SK-N-SH (cell line): ENCODE data around the gene HOXA5. TPM values are rescaled to one million over a fixed set of nuclear protein-coding genes. Genes with fewer than 3 reads are reported as not detected.

Experiments used
- CTCF ChIA-PET: fragments of 300-600, 350-600 bp; formaldehyde crosslinking; extraction: SDS; loops from one replicate; lab custom pipeline; 2021; lab: Yijun Ruan, JAX
- POLR2A ChIA-PET: fragments of 350-600 bp; sonication (Branson Sonifier 250); formaldehyde crosslinking; extraction: SDS; loops from one replicate; lab custom pipeline; 2020; ENCODE audit warnings: antibody characterized with exemption, inconsistent platforms; lab: Yijun Ruan, JAX
- DNase-seq: peaks from one replicate; pipeline ENCODE4 v3.0.0; 2012
- H2AFZ ChIP-seq: fragments of 200-600 bp; sonication (generic); 2 replicates; pipeline ENCODE4 v1.8.1; 2016; ENCODE audit warnings: antibody characterized with exemption, mild to moderate bottlenecking, low read depth
- H3F3A ChIP-seq: fragments of 200-600 bp; sonication (generic); replicated peaks from 2 replicates; pipeline ENCODE3; 2016; ENCODE audit warnings: antibody characterized with exemption, mild to moderate bottlenecking; ENCODE audit not compliant: insufficient read depth
- H3K27ac ChIP-seq, 2 experiments: fragments of 200-500 bp in 1 of 2; fragments of 200-600 bp in 1 of 2; sonication (Bioruptor generic) in 1 of 2; sonication (generic), shearing (Covaris generic) in 1 of 2; 2 replicates each; pipeline versions ENCODE4 v1.5.1 to v1.6.1; 2014 to 2016; ENCODE audit warnings: low read depth in 2 of 2, inconsistent platforms in 1 of 2, low read length in 1 of 2, mild to moderate bottlenecking in 1 of 2, mixed read lengths in 1 of 2
- H3K27me3 ChIP-seq: fragments of 200-600 bp; sonication (generic), shearing (Covaris generic); 2 replicates; pipeline ENCODE4 v1.6.1; 2016; ENCODE audit warnings: mixed run types; ENCODE audit not compliant: insufficient read depth
- H3K36me3 ChIP-seq, 2 experiments: fragments of 200-500 bp in 1 of 2; fragments of 200-600 bp in 1 of 2; sonication (Bioruptor generic) in 1 of 2; sonication (generic) in 1 of 2; replicated peaks in 1 of 2; 2 replicates each; pipeline versions ENCODE3 to v1.5.1; 2014 to 2016; ENCODE audit warnings: low read length in 1 of 2, mild to moderate bottlenecking in 1 of 2; ENCODE audit not compliant: insufficient read depth in 2 of 2, control insufficient read depth in 1 of 2
- H3K4me1 ChIP-seq, 2 experiments: fragments of 200-500 bp in 1 of 2; fragments of 200-600 bp in 1 of 2; sonication (Bioruptor generic) in 1 of 2; sonication (generic), shearing (Covaris generic) in 1 of 2; 2 replicates each; pipeline versions ENCODE4 v1.5.1 to v1.6.1; 2014 to 2016; ENCODE audit warnings: low read depth in 1 of 2, low read length in 1 of 2, mixed run types in 1 of 2; ENCODE audit not compliant: insufficient read depth in 2 of 2, control insufficient read depth in 1 of 2
- H3K4me2 ChIP-seq: fragments of 200-600 bp; sonication (generic), shearing (Covaris generic); 2 replicates; pipeline ENCODE4 v1.6.1; 2017; ENCODE audit warnings: mixed run types
- H3K4me3 ChIP-seq, 2 experiments: fragments of 200-500 bp in 1 of 2; fragments of 200-600 bp in 1 of 2; sonication (Bioruptor generic) in 1 of 2; sonication (generic), shearing (Covaris generic) in 1 of 2; 2 replicates each; pipeline versions ENCODE4 v1.5.1 to v1.8.1; 2014 to 2016; ENCODE audit warnings: low read depth in 2 of 2, inconsistent platforms in 1 of 2, low read length in 1 of 2, mild to moderate bottlenecking in 1 of 2, mixed read lengths in 1 of 2, moderate library complexity in 1 of 2
- H3K79me2 ChIP-seq: fragments of 200-600 bp; sonication (generic); 2 replicates; pipeline ENCODE4 v1.8.1; 2017; ENCODE audit warnings: mild to moderate bottlenecking; ENCODE audit not compliant: insufficient read depth
- H3K9ac ChIP-seq: fragments of 200-600 bp; sonication (generic); 2 replicates; pipeline ENCODE4 v1.6.1; 2017; ENCODE audit warnings: mixed run types
- H3K9me2 ChIP-seq: fragments of 200-600 bp; sonication (generic); 2 replicates; pipeline ENCODE4 v1.6.1; 2017; ENCODE audit warnings: mixed run types
- H3K9me3 ChIP-seq: fragments of 200-600 bp; sonication (generic); 2 replicates; pipeline ENCODE4 v1.6.1; 2017; ENCODE audit warnings: mixed run types, mild to moderate bottlenecking, moderate library complexity
- H4K20me1 ChIP-seq: fragments of 200-600 bp; sonication (generic); 2 replicates; pipeline ENCODE4 v1.6.1; 2017; ENCODE audit warnings: mild to moderate bottlenecking, mixed run types; ENCODE audit not compliant: insufficient read depth
- CHD2 ChIP-seq: fragments of 150-350 bp; IDR thresholded peaks from 2 replicates; pipeline ENCODE4 v1.6.1; 2018; ENCODE audit warnings: low read length; ENCODE audit not compliant: partially characterized antibody
- EP300 ChIP-seq, 2 experiments: IDR thresholded peaks; 2 replicates each; pipeline versions ENCODE4 v1.4.0 to v1.6.1; 2012; ENCODE audit warnings: borderline replicate concordance in 1 of 2, low read depth in 1 of 2, low read length in 1 of 2
- FOXM1 ChIP-seq: IDR thresholded peaks from 2 replicates; pipeline ENCODE4 v1.4.0; 2012; ENCODE audit warnings: low read depth, mild to moderate bottlenecking
- GATA2 ChIP-seq: sonication (generic); formaldehyde crosslinking; IDR thresholded peaks from 2 replicates; pipeline ENCODE4 v1.5.0; 2020; ENCODE audit warnings: mild to moderate bottlenecking, missing genetic modification reagents
- MXI1 ChIP-seq: IDR thresholded peaks from 2 replicates; pipeline ENCODE4 v1.6.1; 2012; ENCODE audit warnings: mild to moderate bottlenecking, low read depth, low read length, improper control_type of control experiment
- NRF1 ChIP-seq: IDR thresholded peaks from 2 replicates; pipeline ENCODE4 v1.6.1; 2012; ENCODE audit warnings: low read depth, mild to moderate bottlenecking, low read length
- RAD21 ChIP-seq: IDR thresholded peaks from 2 replicates; pipeline ENCODE4 v1.6.1; 2012; ENCODE audit warnings: mild to moderate bottlenecking, low read length
- RCOR1 ChIP-seq: fragments of 150-350 bp; IDR thresholded peaks from 2 replicates; pipeline ENCODE4 v1.6.1; 2017; ENCODE audit warnings: antibody characterized with exemption, low read length
- SIN3A ChIP-seq: IDR thresholded peaks from 2 replicates; pipeline ENCODE4 v1.6.1; 2012; ENCODE audit warnings: low read depth, mild to moderate bottlenecking, low read length, moderate library complexity, borderline replicate concordance
- SMC3 ChIP-seq: IDR thresholded peaks from 2 replicates; pipeline ENCODE4 v1.6.1; 2012; ENCODE audit warnings: low read depth, low read length, improper control_type of control experiment
- TEAD4 ChIP-seq: IDR thresholded peaks from 2 replicates; pipeline ENCODE4 v1.4.0; 2012; ENCODE audit warnings: mild to moderate bottlenecking, borderline replicate concordance; ENCODE audit not compliant: insufficient read depth
- WGBS: methylation state at CpG from one replicate; pipeline ENCODE4 v1.1.6; 2017; ENCODE audit warnings: low lambda C conversion rate; 5-methylcytosine and 5-hydroxymethylcytosine counted together
- polyA plus RNA-seq, 3 experiments: library from polyadenylated mRNA; depleted of rRNA; stranded (reverse); fragments of >200 nt; gene quantifications; 2 replicates each; pipeline ENCODE4 v1.2.3, GENCODE V29; 2012
- TF ChIP-seq, protein P1 (sequence below): IDR thresholded peaks from 2 replicates; pipeline ENCODE4 v1.4.0; 2012; ENCODE audit warnings: low read depth, borderline replicate concordance

The HOXA5 gene
- polyA plus RNA-seq, 1 of the 3 experiments (the other 2 are of a cell fraction), result not detected

DNA sequence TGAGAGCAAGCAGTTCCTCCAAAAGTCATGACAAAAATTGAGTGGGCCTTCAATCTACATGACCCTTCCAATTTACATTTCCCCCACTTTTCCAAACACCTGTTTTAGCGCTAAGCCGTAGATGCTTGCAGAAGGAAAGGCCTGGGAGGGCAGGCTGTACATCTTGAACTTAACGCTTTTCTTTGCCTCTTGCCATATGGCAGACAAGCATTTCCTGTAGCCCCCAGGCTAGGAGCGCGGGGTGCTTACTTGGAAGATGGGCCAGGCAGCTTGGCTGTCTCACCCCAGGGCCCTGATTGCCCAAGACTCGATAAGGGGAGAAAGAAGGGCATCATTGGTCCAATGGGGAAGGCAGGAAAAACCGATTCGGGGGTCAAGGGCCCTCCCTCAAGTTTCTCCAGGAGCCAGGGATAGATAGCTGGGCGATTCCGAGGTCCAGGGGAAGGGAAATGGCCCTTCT, 28.9 kb upstream of the HOXA5 start:
- H3F3A ChIP-seq, result peaks cover 9% of the 10 kb centered on the region
- H3K79me2 ChIP-seq, result no peaks in the 10 kb centered on the region
- H4K20me1 ChIP-seq, result peaks cover 13% of the 10 kb centered on the region
- peaks cover 100% of the 10 kb centered on the region for H3K27me3 ChIP-seq
- no peaks in the 10 kb centered on the region for H3K9me3 ChIP-seq
- CTCF ChIA-PET, result interaction anchor here (0.6 to 12.3 kb wide), 9 partner anchors 2 to 505 kb away, joined by 3 to 205 read pairs (median 4); partner anchors contain the start of genes HOXA10, HOXA5 and HOXA9
- peaks cover 0 to 2% of the 10 kb centered on the region in 2 experiments; a peak in 1 of 4 replicates for H3K4me1 ChIP-seq
- H3K36me3 ChIP-seq, result no peaks in the 10 kb centered on the region
- POLR2A ChIA-PET, result no interaction called here
- H3K4me3 ChIP-seq, result no peak overlapping the region
- H3K27ac ChIP-seq, result no peak overlapping the region
- WGBS, result 12% methylated on average over 10 of the region's 10 CpGs
- no peak overlapping the region for H3K9ac ChIP-seq
- TF ChIP-seq CHD2 (no peak), SMC3 (no peak), SIN3A (no peak), EP300 (IDR thresholded peaks at IDR 0.05; ENCODE audit: borderline replicate concordance in 1 of 2, low read depth in 1 of 2, low read length in 1 of 2) (no peak), FOXM1 (no peak), RAD21 (no peak), RCOR1 (no peak), MXI1 (no peak), GATA2 (CRISPR knock-in tag) (no peak), NRF1 (no peak)
- DNase-seq, result no peak
- H2AFZ ChIP-seq, result no peak overlapping the region
- H3K4me2 ChIP-seq, result no peak overlapping the region
- H3K9me2 ChIP-seq, result no peaks in the 10 kb centered on the region

DNA sequence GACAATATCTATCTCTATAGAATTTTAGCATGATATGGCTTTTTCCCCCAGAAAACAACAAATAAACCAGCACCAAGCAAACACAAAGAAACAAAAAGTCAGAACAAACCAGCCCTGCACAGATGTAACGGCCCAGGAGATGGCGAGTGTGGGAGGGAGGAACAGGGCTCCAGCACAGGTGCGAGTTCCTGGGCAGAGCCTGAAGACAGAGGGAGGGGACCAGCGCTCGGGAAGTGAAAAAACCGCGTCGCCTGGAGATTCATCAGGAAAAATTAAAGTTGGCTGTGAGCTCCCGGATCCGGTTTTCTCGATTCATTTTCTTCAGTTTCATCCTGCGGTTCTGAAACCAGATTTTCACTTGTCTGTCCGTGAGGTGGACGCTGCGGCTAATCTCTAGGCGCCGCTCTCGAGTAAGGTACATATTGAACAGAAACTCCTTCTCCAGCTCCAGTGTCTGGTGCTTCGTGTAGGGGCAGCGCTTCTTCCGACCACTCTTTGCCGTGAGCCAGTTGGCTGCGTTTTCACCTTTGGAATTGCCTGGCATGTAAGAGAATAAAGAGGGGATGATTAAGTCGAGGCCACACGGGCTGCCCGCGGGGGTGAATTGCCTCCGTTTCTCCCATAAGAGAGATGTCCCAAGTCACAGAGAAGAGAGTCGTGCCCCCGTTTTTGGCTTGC, 28.3 kb upstream of the HOXA5 start:
- Histone ChIP-seq H3K9me3 (no peaks in the 10 kb centered on the region), H3K4me1 (peaks cover 0 to 2% of the 10 kb centered on the region in 2 experiments; a peak in 1 of 4 replicates), H3K27me3 (peaks cover 100% of the 10 kb centered on the region), H3K9me2 (no peaks in the 10 kb centered on the region), H3K79me2 (no peaks in the 10 kb centered on the region), H3K4me3 (no peak overlapping the region), H3K36me3 (no peaks in the 10 kb centered on the region), H3K9ac (no peak overlapping the region), H3K27ac (no peak overlapping the region), H2AFZ (no peak overlapping the region), H3F3A (peaks cover 9% of the 10 kb centered on the region), H3K4me2 (no peak overlapping the region), H4K20me1 (peaks cover 13% of the 10 kb centered on the region)
- DNase-seq, result no peak
- TF ChIP-seq TEAD4 (no peak), CHD2 (no peak), EP300 (IDR thresholded peaks at IDR 0.05; ENCODE audit: borderline replicate concordance in 1 of 2, low read depth in 1 of 2, low read length in 1 of 2) (no peak), FOXM1 (no peak)
- TF ChIP-seq, protein P1, sequence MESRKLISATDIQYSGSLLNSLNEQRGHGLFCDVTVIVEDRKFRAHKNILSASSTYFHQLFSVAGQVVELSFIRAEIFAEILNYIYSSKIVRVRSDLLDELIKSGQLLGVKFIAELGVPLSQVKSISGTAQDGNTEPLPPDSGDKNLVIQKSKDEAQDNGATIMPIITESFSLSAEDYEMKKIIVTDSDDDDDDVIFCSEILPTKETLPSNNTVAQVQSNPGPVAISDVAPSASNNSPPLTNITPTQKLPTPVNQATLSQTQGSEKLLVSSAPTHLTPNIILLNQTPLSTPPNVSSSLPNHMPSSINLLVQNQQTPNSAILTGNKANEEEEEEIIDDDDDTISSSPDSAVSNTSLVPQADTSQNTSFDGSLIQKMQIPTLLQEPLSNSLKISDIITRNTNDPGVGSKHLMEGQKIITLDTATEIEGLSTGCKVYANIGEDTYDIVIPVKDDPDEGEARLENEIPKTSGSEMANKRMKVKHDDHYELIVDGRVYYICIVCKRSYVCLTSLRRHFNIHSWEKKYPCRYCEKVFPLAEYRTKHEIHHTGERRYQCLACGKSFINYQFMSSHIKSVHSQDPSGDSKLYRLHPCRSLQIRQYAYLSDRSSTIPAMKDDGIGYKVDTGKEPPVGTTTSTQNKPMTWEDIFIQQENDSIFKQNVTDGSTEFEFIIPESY, result no peak
- WGBS, result 18% methylated on average over 30 of the region's 30 CpGs
- ChIA-PET CTCF (interaction anchor here (0.7 to 12.3 kb wide), 10 partner anchors 3 to 802 kb away, joined by 3 to 205 read pairs (median 4); partner anchors contain the start of genes HOXA10, HOXA3, HOXA7 and HOXA9), POLR2A (no interaction called here)
